CD1c-positive myeloid dendritic cell (primary cell): ENCODE measurements around the gene ADAMTSL3.
"Not testable (repeated sequence)": the region's sequence is repeated elsewhere in the genome, so short reads cannot be mapped to it uniquely, and the experiment has no call there.

Experiments used
- DNase-seq: peaks from one replicate; pipeline ENCODE4 v3.0.0-alpha.2; 2016; ENCODE audit errors: extremely low spot score

The ADAMTSL3 gene

DNA sequence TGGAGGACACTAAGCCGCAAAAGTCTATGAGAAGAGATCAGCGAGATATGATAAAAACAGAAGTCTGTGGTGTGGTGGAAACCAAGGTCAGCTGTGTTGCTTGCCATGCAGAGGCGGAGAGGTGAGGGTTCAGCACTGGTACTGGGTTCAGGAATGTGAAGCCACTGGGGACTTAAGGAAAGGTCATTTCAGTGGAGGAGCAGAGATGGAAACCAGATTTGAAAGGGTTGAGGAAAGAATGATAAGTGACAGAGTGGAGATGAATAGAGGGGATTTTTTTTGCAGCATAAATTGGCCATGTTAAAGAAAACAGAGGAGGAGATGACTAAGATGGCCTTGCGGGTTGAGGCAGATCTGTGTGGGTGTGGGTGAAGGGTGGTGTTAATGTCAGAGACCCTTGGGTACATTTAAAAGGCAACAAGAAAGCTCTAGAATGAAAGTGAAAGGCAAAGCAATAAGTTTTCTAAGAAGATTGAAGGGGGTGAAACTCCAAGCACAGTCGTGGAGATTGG, 265.5 kb downstream of the ADAMTSL3 start:
- no peak for DNase-seq

DNA sequence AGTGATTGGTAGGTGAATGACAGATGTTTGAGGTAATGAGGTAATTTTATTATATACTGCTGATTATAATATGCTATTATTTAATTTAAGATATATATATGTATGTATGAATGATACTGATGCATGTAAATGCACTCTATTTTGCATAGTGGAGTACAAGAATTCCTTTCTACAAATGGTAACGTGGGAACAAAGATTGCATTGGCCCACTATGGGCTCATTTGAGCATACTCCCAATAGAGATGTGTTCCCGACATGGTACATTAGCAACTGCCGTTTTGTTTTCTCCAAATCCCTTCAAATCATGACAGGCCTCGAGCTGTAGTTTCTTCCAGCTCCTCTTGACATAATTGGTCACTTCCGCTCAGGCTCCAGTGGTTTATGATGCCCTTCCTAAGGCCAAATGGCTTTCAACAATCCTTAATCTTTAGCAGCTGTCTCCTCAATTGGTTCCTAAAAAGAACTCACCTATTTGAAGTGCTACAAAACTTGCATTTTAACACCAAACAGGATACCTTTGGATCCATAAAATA, 266.1 kb downstream of the ADAMTSL3 start:
- no peak for DNase-seq

DNA sequence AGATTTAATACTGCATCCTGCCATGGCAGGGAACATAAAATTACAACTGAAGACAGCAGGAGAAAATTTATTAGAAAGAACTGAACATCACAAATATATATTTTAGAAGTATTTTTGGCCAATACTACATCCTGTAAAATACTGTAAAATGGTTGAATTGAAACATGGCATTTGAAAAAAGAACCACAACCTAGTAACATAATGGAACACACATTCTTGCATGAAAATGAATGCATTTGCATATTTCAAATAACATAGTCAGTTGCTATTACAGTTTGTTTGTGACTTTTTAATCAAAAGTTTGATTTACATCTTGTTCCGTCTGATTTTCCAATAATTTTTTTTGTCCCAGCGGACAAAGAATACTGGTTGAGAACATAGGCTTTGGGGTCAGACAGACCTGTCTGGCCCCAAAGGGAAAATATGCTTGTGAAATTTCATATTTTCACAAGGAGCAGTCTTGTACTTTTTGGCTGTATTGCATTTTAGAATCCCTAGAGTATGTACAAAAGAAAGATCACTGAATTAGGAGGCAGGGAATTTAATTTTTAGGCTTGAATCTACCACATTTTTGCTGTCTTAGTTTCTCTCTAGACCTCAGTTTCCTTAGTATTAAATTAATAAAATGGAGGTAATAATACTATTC, 268.8 kb downstream of the ADAMTSL3 start:
- no peak for DNase-seq

DNA sequence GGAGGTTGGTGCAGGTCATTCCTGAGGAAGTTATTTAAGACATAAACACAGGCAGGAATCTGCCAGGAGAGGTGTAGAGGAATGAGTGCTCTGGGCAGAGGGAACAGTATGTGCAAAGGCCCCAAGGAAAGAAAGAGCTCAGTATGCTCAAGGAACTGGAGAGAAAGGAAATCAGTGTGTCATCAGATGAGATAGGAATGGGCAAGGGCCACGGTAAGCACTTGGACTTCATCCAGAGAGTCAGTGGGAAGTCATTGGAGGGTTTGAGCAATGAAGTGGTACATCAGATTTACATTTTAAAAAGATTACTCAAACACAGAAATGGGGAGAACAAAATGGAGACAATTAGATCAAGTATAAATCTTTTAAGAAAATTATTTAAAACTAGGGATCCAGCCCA, 272.2 kb downstream of the ADAMTSL3 start:
- no peak for DNase-seq

DNA sequence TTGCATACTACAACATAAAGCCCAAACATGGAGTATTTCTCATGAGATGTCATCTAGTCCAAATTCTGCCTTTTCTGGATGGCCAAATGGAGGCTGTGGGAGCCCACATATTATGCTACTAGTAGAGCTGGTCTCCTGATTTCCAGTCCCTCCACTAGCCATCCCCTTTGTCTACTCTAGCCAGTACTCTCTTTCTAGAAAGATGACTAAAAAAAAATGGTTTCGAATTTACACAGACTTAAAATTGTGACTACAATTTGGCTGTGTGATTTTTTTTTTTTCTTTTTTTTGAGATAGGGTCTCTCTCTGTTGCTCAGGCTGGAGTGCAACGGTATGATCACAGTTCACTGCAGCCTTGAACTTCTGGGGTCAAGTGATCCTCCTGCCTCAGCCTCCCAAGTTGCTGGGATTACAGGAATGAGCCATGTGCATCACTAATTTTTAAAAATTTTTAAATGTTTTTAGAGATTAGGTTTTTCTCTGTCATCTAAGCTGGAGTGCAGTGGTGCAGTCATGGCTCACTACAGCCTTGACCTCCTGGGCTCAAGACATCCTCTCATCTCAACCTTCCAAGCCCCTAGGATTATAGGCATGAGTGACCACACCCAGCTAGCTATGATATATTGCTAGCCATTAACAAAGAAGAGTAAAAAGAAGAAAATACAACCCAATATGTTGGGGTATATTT, 273.9 kb downstream of the ADAMTSL3 start:
- DNase-seq: no peak

DNA sequence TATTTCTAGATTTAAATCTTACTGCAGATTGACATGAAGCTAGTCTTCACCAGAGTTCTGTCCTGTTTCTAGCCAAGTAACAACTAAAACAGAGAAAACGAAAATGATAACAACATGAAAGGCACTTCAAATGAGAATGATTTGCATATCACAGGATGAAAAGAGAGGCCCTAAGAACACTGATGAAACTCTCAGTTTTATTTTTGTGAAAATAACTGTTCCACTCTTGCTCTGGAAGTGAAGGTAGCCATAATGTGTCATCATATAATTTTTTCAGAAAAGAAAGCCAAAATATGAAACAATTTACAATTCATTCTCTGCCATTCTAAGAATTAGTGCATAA, 274.4 kb downstream of the ADAMTSL3 start:
- no peak for DNase-seq

DNA sequence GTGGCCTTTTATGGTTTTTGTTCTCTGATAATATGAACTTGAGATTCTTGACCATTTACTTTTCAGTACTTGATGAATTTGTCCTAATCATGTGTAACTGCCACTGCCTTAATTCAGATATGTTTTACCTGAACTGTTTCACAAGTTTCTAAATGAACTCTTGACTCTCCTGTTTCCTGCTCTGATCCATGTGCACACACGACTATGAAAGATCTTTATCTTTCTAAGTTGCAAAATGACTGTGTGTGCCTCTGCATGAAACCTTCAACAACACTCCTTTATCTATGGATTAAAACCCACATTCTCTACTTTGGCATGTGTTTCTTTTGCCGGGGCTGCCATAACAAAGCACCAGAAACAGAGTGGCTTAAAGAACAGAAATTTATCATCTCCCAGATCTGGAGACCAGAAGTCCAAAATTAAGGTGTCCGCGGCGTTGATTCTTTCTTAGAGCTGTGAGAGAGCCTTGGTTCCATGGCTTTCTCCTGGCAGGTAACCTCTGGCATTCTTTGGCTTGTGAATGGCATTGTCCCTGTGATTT, 275.0 kb downstream of the ADAMTSL3 start:
- DNase-seq: no peak

DNA sequence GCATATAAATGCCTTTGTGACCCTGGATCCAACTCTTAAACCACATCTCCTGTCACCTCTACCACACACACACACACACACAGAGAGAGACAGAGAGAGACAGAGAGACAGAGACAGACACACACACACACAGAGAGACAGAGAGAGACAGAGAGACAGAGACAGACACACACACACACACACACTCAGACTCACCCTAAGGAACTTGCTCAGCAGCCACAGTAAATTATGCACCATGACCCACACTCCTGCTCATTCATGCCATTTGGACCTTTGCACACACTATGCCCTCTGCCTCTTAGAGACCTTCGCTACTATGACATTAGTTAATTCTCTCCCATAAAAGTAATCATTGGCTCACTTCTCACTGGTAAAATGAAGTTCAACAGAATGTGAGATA, 275.7 kb downstream of the ADAMTSL3 start:
- DNase-seq: no peak

DNA sequence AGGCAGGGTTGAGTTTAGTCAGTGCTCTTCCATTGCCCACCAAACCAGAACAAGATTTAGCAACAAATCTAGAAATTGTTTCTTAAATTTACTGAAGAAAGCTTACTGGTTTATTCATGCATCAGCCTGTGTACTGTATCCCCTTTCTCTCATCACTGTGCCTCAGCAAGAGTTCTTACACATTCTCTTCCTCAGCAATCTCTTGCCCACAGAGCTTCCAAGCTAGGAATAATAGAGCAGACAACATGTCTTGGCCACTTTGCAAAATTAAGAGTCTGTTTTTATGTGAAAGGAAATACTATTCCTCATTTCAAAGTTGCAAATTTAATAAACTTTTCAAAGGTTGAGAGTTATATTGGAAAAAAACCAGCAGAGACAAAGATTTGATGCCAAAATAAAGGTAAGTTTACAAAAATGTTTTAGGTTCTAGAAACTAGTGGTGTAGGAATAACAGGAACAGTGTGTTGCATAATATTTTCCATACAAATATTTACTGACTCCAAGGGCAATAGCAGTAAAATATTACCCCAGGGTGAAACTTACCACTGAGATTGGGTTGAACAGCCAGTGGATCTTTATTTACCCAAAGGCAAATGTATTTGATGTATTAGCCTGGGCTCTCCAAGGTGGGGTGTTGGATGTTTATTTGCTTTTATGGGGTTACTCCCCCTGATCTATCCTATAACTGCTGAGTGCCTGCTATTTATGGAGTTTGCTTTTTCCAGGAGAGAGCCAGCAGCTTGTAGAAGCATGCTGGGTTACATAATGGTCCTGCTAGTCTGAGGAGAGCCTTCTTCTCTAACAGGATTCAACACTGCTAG, 276.7 kb downstream of the ADAMTSL3 start:
- DNase-seq: no peak

DNA sequence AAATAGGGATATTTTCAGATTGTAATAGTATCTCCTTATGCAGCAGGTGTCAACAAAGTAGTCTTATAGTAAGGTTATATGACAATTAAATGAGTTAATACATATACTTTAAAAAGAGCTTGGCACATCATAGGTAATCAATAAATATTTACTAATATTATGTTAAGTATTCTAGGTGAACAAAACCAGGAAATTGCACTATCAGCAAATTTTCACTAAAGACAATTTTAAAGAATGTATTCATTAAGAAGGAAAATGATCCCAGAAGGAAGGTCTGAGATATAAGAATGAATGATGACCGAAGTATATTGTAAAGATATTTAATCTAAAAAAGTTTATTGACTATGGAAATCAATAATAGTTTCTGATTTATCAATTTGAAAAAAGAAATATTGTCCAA, 281.9 kb downstream of the ADAMTSL3 start:
- DNase-seq: no peak

DNA sequence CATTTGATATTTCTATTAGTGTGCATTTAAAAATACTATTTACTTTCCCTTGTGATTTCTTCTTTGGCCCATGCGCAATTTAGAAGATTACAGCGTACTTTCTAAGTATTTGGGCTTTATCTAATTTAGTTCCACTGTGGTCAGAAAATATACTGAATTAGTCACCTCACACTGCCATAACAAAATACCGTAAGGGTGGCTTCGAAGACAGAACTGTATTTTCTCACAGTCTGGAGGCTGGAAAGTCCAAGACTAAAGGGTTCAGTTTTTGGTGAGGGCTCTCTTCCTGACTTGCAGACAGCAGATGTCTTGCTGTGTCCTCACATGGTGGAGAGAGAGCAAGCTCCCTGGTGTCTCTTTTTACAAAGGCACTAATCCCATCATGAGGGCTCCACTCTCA, 286.2 kb downstream of the ADAMTSL3 start:
- DNase-seq: no peak

DNA sequence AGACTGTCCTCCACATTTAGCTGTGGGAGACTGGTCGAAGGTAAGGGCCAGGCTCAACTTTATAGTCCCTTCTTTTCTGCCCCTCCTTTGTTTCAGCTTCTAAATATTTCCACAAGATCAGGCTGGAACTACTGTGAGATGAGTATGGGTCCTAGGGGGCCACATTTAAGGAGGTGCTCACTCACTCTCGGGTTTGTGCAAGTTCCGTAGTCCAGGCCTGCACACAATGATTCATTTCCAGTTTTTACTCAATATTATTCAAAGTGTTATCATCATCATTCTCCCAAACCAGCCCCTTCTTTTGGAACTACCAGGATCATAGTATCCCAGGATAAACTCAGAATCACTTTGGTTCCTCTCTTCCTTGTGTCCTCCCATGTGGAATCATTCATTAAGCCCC, 289.1 kb downstream of the ADAMTSL3 start:
- DNase-seq: no peak

DNA sequence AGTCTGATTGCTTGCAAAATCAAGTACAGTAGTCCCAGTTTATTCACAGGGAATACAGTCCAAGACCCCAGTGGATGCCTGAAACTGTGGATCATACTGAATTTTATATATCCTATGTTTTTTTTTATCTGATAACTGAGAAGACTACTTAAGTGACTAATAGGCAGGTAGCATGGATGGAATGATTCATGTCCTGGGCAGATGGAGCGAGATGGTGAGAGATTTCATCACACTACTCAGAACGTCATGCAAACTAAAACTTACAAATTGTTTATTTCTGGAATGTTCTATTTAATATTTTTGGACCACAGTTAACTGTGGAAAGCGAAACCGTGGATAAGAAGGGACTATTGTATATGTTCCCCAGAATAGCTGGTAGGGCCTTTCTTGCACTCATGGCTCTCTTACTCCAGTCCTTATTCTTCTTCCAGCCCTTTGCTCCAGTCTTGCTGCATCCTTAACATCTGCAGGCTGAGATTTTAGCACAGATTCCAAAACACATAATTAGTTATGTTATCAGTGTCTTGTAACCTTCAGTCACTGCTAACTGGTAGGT, 290.0 kb downstream of the ADAMTSL3 start:
- DNase-seq: no peak

DNA sequence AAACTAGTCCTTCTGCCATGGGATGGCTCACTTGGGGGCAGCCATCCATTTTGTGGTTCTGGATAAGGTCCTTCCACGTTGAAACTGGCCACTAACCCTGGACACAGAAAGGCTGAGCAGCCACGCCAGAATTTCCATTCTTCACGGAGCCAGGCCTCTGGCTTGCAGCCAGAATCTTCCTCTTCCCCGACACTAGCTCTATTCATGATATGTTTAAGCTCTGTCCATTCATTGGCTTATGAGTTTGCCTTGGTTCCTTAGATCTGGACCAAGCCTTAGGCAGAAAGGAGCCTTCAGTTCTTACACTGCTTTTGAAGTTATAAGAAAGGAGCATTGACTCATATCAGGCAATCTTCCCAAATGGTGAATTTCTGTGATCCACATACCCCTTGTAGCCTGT, 293.2 kb downstream of the ADAMTSL3 start:
- no peak for DNase-seq

DNA sequence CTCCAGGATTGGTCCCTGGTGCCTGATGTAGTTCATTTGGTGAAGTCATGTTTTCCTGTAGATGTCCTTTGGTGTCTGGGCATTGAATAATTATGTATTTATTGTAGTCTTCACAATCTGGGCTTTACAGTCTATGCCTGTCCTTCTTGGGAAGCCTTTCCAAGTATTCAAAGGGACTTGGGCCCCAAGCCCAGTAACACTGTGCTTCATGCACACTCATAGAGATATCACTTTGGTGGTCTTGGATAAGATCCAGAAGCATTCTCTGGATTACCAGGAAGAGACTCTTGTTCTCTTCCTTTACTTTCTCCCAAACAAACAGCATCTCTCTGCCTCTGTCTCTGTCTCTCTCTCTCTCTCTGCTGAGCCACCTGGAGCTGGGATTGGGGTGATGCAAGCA, 300.6 kb downstream of the ADAMTSL3 start:
- no peak for DNase-seq

DNA sequence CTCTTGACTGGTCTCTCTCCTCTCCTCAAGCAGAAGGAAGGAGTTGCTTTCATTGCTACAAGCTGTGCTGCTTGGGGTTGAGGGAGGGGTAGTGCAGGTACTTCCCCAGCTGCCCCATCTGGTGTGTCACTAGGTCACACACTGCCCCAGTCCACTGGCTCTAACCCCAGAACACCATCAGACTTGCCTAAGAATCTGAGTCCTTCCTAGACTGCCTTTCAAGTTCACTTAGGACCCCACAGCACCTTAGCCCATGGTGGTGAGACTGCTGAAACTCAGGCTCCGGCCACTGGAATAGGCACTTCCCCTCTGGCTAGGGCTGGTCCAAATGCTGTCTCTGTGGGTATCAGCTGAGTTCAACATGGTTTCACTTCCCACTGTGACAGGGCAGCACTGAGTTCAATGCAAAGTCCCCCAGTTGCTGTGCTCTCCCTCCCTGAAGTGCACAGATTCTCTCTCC, 301.9 kb downstream of the ADAMTSL3 start:
- peak; percentile 30 for DNase-seq

DNA sequence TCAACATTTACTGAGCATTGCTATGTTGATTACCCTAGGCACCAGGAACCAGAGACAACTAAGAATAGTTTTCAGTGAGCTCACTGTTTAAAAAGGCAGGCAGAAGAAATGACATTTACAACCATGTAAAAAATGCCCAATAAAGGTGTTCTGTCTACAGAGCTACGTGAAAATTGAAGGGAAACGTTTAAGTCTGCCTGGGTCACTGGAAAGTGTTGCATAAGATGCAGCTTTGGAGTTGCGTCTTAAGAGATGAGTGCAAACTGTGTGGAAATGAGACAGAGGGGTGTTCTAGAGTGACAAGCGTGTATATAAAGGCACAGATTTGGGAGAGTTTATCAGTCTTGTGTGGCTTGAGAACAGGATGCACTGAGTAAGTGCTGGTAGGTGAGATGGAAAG, 303.0 kb downstream of the ADAMTSL3 start:
- no peak for DNase-seq

DNA sequence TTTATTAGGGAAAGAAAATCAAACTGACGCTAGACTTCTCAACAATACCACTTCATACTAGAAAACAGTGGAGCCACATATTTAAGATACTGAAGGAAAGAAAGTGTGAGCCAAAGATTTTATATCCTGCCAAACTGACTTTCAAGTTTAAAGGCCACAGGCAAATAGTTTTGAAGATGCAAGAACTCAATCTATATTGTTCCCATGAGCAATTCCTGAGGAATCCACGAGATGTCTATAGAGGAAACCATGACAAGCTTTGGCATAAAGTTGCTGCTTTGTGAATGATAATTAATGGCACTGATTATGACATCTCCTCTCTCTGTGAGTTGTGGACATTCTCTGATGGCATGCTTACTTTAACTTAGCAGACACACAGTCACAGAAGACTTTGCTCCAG, 305.6 kb downstream of the ADAMTSL3 start:
- no peak for DNase-seq

DNA sequence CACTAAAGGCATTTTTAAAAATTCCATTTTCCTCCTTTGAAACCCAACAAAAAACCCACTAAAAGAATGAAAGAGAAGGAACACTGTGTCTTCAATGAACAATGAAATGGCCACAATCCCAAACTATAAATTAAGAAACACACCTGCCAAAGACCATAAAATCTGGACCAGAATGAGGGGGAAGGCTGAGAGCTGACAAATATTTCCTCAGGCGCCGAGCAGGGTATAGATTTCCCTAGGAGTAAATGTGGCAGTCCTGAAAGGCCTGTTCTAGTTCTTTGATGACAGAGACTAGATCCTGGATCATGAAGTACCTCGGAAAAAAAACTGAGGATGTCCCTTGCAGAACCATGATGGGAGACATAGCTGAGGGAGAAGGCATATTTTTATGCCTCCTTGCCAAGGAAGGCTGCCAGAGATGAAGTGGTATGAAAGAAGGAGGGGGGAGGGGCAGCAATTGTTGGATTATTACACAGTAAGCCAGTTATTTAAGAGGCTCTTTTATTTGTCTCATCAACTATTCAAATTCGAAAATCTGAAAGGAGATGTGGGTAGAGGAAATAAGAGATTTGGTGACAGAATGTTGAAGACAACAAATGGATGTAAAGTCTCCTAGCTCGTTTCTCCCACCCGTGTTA, 306.4 kb downstream of the ADAMTSL3 start:
- no peak for DNase-seq

DNA sequence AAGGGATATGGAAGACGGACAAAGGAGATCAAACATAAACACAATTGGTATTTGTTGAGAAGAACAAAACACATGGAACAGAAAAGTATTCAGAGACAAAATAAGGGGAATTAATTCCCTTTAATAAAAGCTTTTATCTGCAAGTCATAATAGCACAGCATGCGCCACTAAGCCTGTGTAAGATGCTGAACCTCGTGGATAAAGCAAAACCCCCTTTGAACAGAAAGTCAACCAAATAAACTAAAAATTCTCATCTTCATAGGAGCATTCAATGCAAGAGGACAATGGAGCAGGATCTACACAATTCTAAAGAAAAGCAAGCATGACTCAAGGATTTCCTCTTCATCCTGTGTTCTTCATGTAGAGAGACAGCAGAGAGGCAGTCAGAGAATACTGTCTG, 307.4 kb downstream of the ADAMTSL3 start:
- no peak for DNase-seq

DNA sequence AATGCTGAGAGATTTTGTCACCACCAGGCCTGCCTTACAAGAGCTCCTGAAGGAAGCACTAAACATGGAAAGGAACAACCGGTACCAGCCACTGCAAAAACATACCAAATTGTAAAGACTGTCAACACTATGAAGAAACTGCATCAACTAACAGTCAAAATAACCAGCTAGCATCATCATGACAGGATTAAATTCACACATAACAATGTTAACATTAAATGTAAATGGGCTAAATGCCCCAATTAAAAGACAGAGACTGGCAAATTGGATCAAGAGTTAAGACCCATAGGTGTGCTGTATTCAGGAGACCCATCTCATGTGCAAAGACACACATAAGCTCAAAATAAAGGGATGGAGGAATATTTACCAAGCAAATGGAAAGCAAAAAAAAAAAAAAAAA, 311.0 kb downstream of the ADAMTSL3 start:
- not testable (repeated sequence) for DNase-seq
